Transverse colon (tissue), 3 donors: ENCODE measurements around the gene SYK.

Experiments
- EP300 ChIP-seq: sonication (generic); formaldehyde crosslinking; IDR thresholded peaks from one replicate; pipeline ENCODE4 v1.6.1; 2017; ENCODE audit warnings: antibody characterized with exemption, low read depth
- POLR2A ChIP-seq: fragments of 450-650 bp; IDR thresholded peaks from one replicate; pipeline ENCODE4 v1.6.1; 2016; ENCODE audit warnings: antibody characterized with exemption, mild to moderate bottlenecking, moderate library complexity
- TF ChIP-seq, protein P1 (sequence below), 5 experiments: fragments of 200-600 bp in 3 of 5; fragments of 450-650 bp in 2 of 5; sonication (generic) in 3 of 5; IDR thresholded peaks; 1 replicate in 2 of 5; 2 replicates in 3 of 5; pipeline ENCODE4 v1.5.1; 2016 to 2017; ENCODE audit warnings: antibody characterized with exemption in 5 of 5, inconsistent platforms in 3 of 5, mild to moderate bottlenecking in 2 of 5, moderate library complexity in 1 of 5

GRCh38 chr9:90872835-90873294 lies 71.2 kb downstream of the SYK start:
- TF ChIP-seq, protein P1, sequence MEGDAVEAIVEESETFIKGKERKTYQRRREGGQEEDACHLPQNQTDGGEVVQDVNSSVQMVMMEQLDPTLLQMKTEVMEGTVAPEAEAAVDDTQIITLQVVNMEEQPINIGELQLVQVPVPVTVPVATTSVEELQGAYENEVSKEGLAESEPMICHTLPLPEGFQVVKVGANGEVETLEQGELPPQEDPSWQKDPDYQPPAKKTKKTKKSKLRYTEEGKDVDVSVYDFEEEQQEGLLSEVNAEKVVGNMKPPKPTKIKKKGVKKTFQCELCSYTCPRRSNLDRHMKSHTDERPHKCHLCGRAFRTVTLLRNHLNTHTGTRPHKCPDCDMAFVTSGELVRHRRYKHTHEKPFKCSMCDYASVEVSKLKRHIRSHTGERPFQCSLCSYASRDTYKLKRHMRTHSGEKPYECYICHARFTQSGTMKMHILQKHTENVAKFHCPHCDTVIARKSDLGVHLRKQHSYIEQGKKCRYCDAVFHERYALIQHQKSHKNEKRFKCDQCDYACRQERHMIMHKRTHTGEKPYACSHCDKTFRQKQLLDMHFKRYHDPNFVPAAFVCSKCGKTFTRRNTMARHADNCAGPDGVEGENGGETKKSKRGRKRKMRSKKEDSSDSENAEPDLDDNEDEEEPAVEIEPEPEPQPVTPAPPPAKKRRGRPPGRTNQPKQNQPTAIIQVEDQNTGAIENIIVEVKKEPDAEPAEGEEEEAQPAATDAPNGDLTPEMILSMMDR (IDR thresholded peaks at IDR 0.05): no peak
- TF ChIP-seq POLR2A: no peak
- TF ChIP-seq EP300: no peak
